Coronary artery (tissue), 2 donors: ENCODE data around the gene OBSCN.

Experiments
- DNase-seq: peaks from one replicate; pipeline ENCODE4 v3.0.0-alpha.2; 2017; ENCODE audit warnings: low spot score
- H3K27ac ChIP-seq, 2 donors: fragments of 200-600 bp; sonication (generic); one replicate each; pipeline ENCODE4 v1.5.1; 2016 to 2019
- H3K4me3 ChIP-seq: fragments of 200-600 bp; sonication (generic); 2 replicates; pipeline ENCODE4 v1.5.1; 2016; ENCODE audit warnings: mild to moderate bottlenecking, moderate library complexity
- TF ChIP-seq, protein P1 (sequence below): fragments of 200-600 bp; sonication (generic); IDR thresholded peaks from one replicate; pipeline ENCODE4 v1.5.1; 2019; ENCODE audit warnings: antibody characterized with exemption

The OBSCN gene

DNA sequence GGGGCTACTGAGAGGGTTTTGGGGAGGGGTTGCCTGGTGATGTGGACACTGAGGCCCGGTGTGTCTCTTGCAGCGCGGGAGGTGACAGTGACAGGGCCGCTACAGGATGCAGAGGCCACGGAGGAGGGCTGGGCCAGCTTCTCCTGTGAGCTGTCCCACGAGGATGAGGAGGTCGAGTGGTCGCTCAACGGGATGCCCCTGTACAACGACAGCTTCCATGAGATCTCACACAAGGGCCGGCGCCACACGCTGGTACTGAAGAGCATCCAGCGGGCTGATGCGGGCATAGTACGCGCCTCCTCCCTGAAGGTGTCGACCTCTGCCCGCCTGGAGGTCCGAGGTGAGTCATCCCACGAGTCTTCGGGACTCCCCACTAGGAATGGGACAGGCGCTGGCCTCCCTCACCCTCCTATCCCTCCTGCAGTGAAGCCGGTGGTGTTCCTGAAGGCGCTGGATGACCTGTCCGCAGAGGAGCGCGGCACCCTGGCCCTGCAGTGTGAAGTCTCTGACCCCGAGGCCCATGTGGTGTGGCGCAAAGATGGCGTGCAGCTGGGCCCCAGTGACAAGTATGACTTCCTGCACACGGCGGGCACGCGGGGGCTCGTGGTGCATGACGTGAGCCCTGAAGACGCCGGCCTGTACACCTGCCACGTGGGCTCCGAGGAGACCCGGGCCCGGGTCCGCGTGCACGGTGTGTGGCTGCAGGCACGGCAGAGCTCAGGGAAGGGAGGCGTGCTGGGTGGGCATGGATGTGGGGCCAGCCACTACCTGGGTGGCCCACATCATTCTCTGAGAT lies 72.5 kb downstream of the OBSCN start:
- TF ChIP-seq, protein P1, sequence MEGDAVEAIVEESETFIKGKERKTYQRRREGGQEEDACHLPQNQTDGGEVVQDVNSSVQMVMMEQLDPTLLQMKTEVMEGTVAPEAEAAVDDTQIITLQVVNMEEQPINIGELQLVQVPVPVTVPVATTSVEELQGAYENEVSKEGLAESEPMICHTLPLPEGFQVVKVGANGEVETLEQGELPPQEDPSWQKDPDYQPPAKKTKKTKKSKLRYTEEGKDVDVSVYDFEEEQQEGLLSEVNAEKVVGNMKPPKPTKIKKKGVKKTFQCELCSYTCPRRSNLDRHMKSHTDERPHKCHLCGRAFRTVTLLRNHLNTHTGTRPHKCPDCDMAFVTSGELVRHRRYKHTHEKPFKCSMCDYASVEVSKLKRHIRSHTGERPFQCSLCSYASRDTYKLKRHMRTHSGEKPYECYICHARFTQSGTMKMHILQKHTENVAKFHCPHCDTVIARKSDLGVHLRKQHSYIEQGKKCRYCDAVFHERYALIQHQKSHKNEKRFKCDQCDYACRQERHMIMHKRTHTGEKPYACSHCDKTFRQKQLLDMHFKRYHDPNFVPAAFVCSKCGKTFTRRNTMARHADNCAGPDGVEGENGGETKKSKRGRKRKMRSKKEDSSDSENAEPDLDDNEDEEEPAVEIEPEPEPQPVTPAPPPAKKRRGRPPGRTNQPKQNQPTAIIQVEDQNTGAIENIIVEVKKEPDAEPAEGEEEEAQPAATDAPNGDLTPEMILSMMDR, result no peak

DNA sequence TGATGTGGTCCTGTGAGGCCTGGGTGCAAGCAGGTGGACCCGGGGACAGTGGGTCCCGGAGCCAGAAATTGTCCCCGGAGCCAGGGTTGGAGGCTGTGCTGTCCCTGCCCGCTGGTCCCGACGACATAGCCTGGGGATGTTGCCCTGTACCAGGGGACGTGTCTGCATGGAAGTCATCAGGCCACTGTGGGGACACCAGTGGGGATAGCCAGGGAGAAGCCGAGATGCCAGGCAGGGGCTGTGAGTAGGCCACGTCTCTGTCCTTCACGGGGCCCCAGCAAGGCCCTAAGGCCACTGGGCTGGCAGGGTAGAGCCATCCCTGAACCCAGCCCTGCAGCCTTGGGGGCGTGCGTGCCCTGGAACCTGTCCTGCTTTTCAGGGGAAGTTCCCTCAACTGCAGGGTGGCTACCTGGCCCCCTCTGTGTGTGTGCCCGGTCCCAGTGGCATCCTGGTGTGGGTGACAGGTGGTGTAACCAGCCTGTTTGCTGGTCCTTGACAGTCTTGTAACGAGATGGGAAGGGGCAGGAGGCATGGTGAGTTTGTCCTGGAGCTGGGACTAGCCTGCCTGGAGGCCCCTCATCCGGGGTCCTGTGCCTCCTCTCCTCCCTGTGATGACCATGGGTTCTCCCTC lies 73.2 kb downstream of the OBSCN start:
- TF ChIP-seq, protein P1, result no peak
- Histone ChIP-seq H3K4me3 (no peak overlapping the region), H3K27ac (no peak overlapping the region)
- peak; percentile 68 for DNase-seq

More for the DNA sequence above, 72.5 kb downstream of the OBSCN start:
- peak; percentile 71 for DNase-seq
- Histone ChIP-seq H3K27ac (no peak overlapping the region), H3K4me3 (no peak overlapping the region)

DNA sequence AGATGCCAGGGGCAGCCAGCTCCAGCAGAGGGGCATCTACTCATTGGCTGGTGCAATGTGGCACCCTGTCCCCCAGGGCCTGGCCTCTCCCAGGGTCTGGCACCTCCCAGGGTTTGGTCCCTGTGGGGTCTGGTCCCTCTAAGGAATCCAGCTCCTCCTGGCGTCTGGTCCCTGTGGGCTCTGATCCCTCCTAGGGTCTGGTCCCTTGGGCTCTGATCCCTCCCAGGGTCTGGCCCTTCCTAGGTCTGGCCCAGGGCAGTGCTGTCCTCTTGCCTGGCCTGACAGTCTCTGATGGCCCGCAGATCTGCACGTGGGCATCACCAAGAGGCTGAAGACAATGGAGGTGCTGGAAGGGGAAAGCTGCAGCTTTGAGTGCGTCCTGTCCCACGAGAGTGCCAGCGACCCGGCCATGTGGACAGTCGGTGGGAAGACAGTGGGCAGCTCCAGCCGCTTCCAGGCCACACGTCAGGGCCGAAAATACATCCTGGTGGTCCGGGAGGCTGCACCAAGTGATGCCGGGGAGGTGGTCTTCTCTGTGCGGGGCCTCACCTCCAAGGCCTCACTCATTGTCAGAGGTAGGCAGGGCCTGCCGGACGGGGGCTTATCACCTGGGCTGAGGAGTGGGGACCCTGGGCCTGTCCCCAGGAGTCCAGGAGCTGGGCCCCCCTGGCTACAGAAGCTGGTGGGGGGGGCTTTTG lies 73.9 kb downstream of the OBSCN start:
- Histone ChIP-seq H3K27ac (no peak overlapping the region), H3K4me3 (no peak overlapping the region)
- DNase-seq, result peak; percentile 69
- TF ChIP-seq, protein P1, result no peak

DNA sequence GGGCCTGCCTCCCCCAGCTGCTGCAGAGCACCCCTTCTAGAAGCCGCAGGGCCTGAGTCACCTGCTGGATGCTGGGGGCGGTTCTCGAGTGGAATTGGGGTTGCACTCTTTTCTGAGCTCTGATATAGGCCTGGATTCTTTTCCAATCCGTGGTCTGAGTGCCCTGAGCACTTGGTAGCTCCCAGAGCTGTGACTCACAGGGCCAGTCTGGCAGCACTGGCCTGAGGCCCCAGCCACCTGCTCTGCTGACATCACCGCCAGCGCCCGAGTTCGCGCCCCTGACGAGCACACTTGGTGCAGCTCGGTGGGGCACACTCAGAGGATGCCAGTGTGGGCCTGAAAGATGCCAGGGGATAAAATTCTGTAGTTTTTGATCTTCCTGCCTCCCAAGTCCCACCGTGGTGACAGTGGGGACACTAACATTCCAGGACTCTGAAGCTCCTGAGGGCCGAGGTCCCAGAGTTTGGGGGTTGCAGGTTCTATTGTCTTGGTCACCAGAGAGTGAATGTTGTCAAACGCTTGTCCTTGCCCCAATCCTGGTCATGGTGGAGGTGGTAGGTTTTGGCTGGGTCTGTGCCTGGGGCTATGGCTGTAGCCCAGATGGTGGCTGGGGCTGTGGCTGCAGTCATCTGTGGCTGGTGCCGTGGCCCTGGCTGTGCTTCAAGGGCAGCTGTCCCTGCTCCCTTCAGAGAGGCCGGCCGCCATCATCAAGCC lies 74.6 kb downstream of the OBSCN start:
- peak; percentile 66 for DNase-seq
- H3K27ac ChIP-seq, result no peak overlapping the region

DNA sequence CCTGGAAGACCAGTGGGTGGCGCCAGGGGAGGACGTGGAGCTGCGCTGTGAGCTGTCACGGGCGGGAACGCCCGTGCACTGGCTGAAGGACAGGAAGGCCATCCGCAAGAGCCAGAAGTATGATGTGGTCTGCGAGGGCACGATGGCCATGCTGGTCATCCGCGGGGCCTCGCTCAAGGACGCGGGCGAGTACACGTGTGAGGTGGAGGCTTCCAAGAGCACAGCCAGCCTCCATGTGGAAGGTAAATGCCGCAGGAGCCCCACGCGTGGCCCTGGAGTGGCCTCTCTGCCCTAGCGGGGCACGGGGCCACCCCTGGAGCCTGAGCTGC lies 75.2 kb downstream of the OBSCN start:
- DNase-seq, result peak; percentile 58
- TF ChIP-seq, protein P1, result no peak

More for the DNA sequence above, 74.6 kb downstream of the OBSCN start:
- TF ChIP-seq, protein P1, result no peak
- H3K4me3 ChIP-seq, result no peak overlapping the region

DNA sequence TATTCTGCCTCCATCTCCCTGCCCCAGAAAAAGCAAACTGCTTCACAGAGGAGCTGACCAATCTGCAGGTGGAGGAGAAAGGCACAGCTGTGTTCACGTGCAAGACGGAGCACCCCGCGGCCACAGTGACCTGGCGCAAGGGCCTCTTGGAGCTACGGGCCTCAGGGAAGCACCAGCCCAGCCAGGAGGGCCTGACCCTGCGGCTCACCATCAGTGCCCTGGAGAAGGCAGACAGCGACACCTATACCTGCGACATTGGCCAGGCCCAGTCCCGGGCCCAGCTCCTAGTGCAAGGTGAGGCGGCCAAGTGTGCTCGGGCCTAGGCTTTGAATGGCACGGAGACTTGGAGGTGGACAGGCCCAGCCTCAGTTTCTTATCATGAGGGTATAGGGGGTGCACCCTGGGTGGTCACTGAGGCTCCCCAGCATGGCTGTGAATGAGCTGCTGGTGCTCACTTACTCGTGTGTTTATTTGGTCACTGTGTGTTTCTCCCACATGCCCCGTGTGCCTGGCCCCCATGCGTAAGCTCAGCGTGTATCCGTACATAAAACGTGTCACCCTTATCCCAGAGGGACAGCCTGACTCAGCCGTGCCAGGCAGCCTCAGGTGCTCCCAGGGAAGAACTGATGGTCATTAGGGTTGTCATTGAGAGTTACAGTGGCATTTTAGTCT lies 75.8 kb downstream of the OBSCN start:
- no peak overlapping the region for H3K27ac ChIP-seq
- DNase-seq, result peak; percentile 55
- H3K4me3 ChIP-seq, result no peak overlapping the region
- TF ChIP-seq, protein P1, result no peak

More for the DNA sequence above, 75.2 kb downstream of the OBSCN start:
- Histone ChIP-seq H3K4me3 (no peak overlapping the region), H3K27ac (no peak overlapping the region)
